ENCODE measurements around the gene NPS. TPM values are rescaled to one million over a fixed set of nuclear protein-coding genes. Genes with fewer than 3 reads are reported as not detected.

The NPS gene
- total and polyA plus RNA-seq, 7 donors: not detected

DNA sequence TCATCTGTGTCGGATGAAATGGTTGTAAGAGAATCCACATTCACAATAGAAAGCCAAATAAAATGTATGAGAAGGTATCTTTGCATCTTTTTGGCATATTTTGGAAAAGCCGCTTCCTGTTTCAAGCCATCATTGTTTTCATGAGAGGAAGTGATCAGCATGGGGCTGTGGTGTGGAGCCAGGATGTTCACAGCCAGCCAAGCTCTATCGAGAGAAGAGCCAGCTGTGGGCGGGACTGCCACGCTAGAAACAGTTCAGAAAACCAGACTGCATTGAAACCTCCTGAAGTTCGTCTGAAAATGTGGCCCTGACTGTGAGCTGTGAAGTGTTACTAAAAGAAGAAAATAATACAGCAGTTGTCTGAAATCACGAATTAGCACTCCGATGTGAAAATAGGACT is 21.2 kb upstream of the NPS start:
- Histone ChIP-seq H3K4me1 (no peaks in the 10 kb centered on the region), H3K36me3 (ENCODE audit: insufficient read depth in 1 of 2, low read depth in 1 of 2) (no peaks in the 10 kb centered on the region), H3K9me3 (no peaks in the 10 kb centered on the region), H3K27ac (no peak overlapping the region), H3K4me3 (no peak overlapping the region), H3K27me3 (ENCODE audit: insufficient read depth in 3 of 3, low read length in 2 of 3) (no peaks in the 10 kb centered on the region)
- ATAC-seq (no peak), DNase-seq (peak; percentile 22 to 58)
- WGBS, 3 donors: 13 to 26% (median 22%) methylated on average over 8 of the region's 8 CpGs
- intact Hi-C loops (cut with DNase I): no loop called here
- TF ChIP-seq, protein P1, sequence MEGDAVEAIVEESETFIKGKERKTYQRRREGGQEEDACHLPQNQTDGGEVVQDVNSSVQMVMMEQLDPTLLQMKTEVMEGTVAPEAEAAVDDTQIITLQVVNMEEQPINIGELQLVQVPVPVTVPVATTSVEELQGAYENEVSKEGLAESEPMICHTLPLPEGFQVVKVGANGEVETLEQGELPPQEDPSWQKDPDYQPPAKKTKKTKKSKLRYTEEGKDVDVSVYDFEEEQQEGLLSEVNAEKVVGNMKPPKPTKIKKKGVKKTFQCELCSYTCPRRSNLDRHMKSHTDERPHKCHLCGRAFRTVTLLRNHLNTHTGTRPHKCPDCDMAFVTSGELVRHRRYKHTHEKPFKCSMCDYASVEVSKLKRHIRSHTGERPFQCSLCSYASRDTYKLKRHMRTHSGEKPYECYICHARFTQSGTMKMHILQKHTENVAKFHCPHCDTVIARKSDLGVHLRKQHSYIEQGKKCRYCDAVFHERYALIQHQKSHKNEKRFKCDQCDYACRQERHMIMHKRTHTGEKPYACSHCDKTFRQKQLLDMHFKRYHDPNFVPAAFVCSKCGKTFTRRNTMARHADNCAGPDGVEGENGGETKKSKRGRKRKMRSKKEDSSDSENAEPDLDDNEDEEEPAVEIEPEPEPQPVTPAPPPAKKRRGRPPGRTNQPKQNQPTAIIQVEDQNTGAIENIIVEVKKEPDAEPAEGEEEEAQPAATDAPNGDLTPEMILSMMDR (IDR thresholded peaks at IDR 0.05): no peak

DNA sequence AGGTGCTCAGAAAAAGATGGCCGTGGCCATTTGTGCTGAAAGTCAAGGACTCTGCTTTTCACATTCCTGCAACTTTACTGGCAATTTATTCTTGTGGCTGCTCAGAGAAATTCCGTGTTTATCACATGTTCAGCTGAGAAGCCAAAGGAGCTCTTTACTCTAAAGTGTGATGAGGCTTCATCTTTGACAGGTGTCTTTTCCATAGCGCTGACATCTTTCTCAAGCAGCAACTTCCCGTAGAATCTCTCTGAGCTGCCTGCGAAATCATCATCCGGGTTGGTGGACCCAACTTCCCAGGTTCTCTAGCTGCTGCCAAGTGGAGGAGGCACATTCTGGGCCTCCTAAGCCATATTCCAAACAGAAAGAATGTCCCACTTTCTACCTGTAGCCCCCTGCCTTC is 16.9 kb upstream of the NPS start:
- no peaks in the 10 kb centered on the region for H3K27me3 ChIP-seq (ENCODE audit: insufficient read depth in 3 of 3, low read length in 2 of 3)
- TF ChIP-seq, protein P1 (IDR thresholded peaks at IDR 0.05): no peak
- no peak overlapping the region for H3K4me3 ChIP-seq
- DNase-seq (no peak), ATAC-seq (no peak)
- H3K9me3 ChIP-seq: no peaks in the 10 kb centered on the region
- no peaks in the 10 kb centered on the region for H3K36me3 ChIP-seq (ENCODE audit: insufficient read depth in 1 of 2, low read depth in 1 of 2)
- WGBS, 3 donors: 91 to 95% (median 92%) methylated on average over 6 of the region's 6 CpGs
- intact Hi-C loops (cut with DNase I): no loop called here
- no peak overlapping the region for H3K27ac ChIP-seq
- no peaks in the 10 kb centered on the region for H3K4me1 ChIP-seq

GRCh38 chr10:127532659-127533058 is 16.4 kb upstream of the NPS start:
- TF ChIP-seq, protein P1 (IDR thresholded peaks at IDR 0.05): no peak

GRCh38 chr10:127534074-127534473 is 15.0 kb upstream of the NPS start:
- no peak overlapping the region for H3K27ac ChIP-seq
- TF ChIP-seq, protein P1 (IDR thresholded peaks at IDR 0.05): no peak
- no peak overlapping the region for H3K4me3 ChIP-seq
- DNase-seq (no peak), ATAC-seq (no peak)
- no peaks in the 10 kb centered on the region for H3K9me3 ChIP-seq
- intact Hi-C loops (cut with DNase I): no loop called here
- WGBS, 3 donors: 73 to 78% (median 75%) methylated on average over 6 of the region's 6 CpGs
- H3K4me1 ChIP-seq: no peaks in the 10 kb centered on the region
- no peaks in the 10 kb centered on the region for H3K36me3 ChIP-seq (ENCODE audit: insufficient read depth in 1 of 2, low read depth in 1 of 2)
- peaks cover 0 to 4% (median 0%) of the 10 kb centered on the region in 3 donors for H3K27me3 ChIP-seq (ENCODE audit: insufficient read depth in 3 of 3, low read length in 2 of 3)

More at GRCh38 chr10:127532659-127533058, 16.4 kb upstream of the NPS start:
- intact Hi-C loops (cut with DNase I): no loop called here
- ATAC-seq (no peak), DNase-seq (no peak)
- Histone ChIP-seq H3K36me3 (ENCODE audit: insufficient read depth in 1 of 2, low read depth in 1 of 2) (no peaks in the 10 kb centered on the region), H3K9me3 (no peaks in the 10 kb centered on the region), H3K27me3 (ENCODE audit: insufficient read depth in 3 of 3, low read length in 2 of 3) (no peaks in the 10 kb centered on the region), H3K4me3 (no peak overlapping the region), H3K27ac (no peak overlapping the region), H3K4me1 (no peaks in the 10 kb centered on the region)
- WGBS, 3 donors: 47 to 84% (median 65%) methylated on average over 5 of the region's 5 CpGs

GRCh38 chr10:127534496-127534895 is 14.6 kb upstream of the NPS start:
- DNase-seq: no peak
- Histone ChIP-seq H3K4me1 (no peaks in the 10 kb centered on the region), H3K27me3 (ENCODE audit: insufficient read depth in 3 of 3, low read length in 2 of 3) (peaks cover 0 to 4% (median 0%) of the 10 kb centered on the region in 3 donors), H3K27ac (no peak overlapping the region), H3K4me3 (no peak overlapping the region), H3K9me3 (no peaks in the 10 kb centered on the region), H3K36me3 (ENCODE audit: insufficient read depth in 1 of 2, low read depth in 1 of 2) (no peaks in the 10 kb centered on the region)
- intact Hi-C loops (cut with DNase I): no loop called here
- ATAC-seq: no peak
- WGBS, 3 donors: 91 to 94% (median 93%) methylated on average over 1 of the region's 1 CpG
- TF ChIP-seq, protein P1 (IDR thresholded peaks at IDR 0.05): no peak
